Neuronal stem cell (in vitro differentiated cells): Measurements from ENCODE around the gene BMP6.

Experiments used
- DNase-seq: peaks from one replicate; pipeline ENCODE4 v3.0.0-alpha.2; 2013; ENCODE audit warnings: low spot score
- H2AFZ ChIP-seq: one replicate; pipeline ENCODE4 v1.6.1; 2013; ENCODE audit warnings: mild to moderate bottlenecking, low read length, inconsistent platforms
- H2AK5ac ChIP-seq: 2 replicates; pipeline ENCODE4 v1.6.1; 2013; ENCODE audit warnings: low read depth, mild to moderate bottlenecking, inconsistent platforms, low read length, moderate library complexity, mixed read lengths
- H2BK120ac ChIP-seq: 2 replicates; pipeline ENCODE4 v1.6.1; 2013; ENCODE audit warnings: low read depth, mild to moderate bottlenecking, inconsistent platforms, low read length, moderate library complexity, mixed read lengths
- H2BK12ac ChIP-seq: one replicate; pipeline ENCODE4 v1.6.1; 2013; ENCODE audit warnings: low read length, inconsistent platforms
- H2BK15ac ChIP-seq: 2 replicates; pipeline ENCODE4 v1.6.1; 2013; ENCODE audit warnings: mild to moderate bottlenecking, low read length, inconsistent platforms, mixed read lengths
- H2BK5ac ChIP-seq: one replicate; pipeline ENCODE4 v1.6.1; 2013; ENCODE audit warnings: inconsistent platforms, mild to moderate bottlenecking, low read length, moderate library complexity
- H3K14ac ChIP-seq: one replicate; pipeline ENCODE4 v1.6.1; 2013; ENCODE audit warnings: low read length, inconsistent platforms
- H3K18ac ChIP-seq: 2 replicates; pipeline ENCODE4 v1.6.1; 2013; ENCODE audit warnings: low read length, inconsistent platforms
- H3K23ac ChIP-seq: 2 replicates; pipeline ENCODE4 v1.6.1; 2013; ENCODE audit warnings: low read depth, mild to moderate bottlenecking, mixed read lengths, low read length, inconsistent platforms; ENCODE audit not compliant: poor library complexity
- H3K27ac ChIP-seq: replicated peaks from 3 replicates; pipeline ENCODE4 v1.5.1; 2013; ENCODE audit warnings: low read length, inconsistent platforms
- H3K27me3 ChIP-seq, 3 experiments: 2 replicates each; pipeline ENCODE4 v1.6.1; 2013; ENCODE audit warnings: low read length in 3 of 3, mild to moderate bottlenecking in 2 of 3, inconsistent platforms in 1 of 3, low read depth in 1 of 3, mixed read lengths in 1 of 3, moderate library complexity in 1 of 3; ENCODE audit not compliant: control insufficient read depth in 3 of 3, insufficient read depth in 3 of 3
- H3K36me3 ChIP-seq, 2 donors: replicated peaks in 1 of 2; 2 replicates each; pipeline ENCODE4 v1.6.1; 2013; ENCODE audit warnings: low read length in 2 of 2; ENCODE audit not compliant: control insufficient read depth in 2 of 2, insufficient read depth in 2 of 2
- H3K4ac ChIP-seq: 2 replicates; pipeline ENCODE4 v1.6.1; 2013; ENCODE audit warnings: inconsistent platforms, mild to moderate bottlenecking, low read length, moderate library complexity
- H3K4me1 ChIP-seq, 2 donors: 1 replicate in 1 of 2; 2 replicates in 1 of 2; pipeline ENCODE4 v1.6.1; 2013; ENCODE audit warnings: low read length in 2 of 2, low read depth in 1 of 2; ENCODE audit not compliant: control insufficient read depth in 2 of 2, insufficient read depth in 1 of 2
- H3K4me2 ChIP-seq: one replicate; pipeline ENCODE4 v1.6.1; 2013; ENCODE audit warnings: mild to moderate bottlenecking, low read length, inconsistent platforms; ENCODE audit not compliant: insufficient read depth, poor library complexity, severe bottlenecking
- H3K4me3 ChIP-seq, 2 donors: 2 replicates each; pipeline ENCODE4 v1.5.1; 2013; ENCODE audit warnings: low read length in 2 of 2, mild to moderate bottlenecking in 2 of 2, inconsistent platforms in 1 of 2, moderate library complexity in 1 of 2
- H3K79me1 ChIP-seq: one replicate; pipeline ENCODE4 v1.6.1; 2013; ENCODE audit warnings: low read depth, mild to moderate bottlenecking, inconsistent platforms, low read length, moderate library complexity
- H3K9ac ChIP-seq: one replicate; pipeline ENCODE4 v1.6.1; 2013; ENCODE audit warnings: mild to moderate bottlenecking, low read depth, low read length, inconsistent platforms; ENCODE audit not compliant: poor library complexity
- H3K9me3 ChIP-seq, 2 donors: replicated peaks in 1 of 2; 2 replicates each; pipeline versions ENCODE3 to v1.6.1; 2013; ENCODE audit warnings: low read length in 2 of 2, mild to moderate bottlenecking in 2 of 2, inconsistent platforms in 1 of 2, low read depth in 1 of 2, mixed read lengths in 1 of 2, moderate library complexity in 1 of 2; ENCODE audit not compliant: control insufficient read depth in 2 of 2, insufficient read depth in 1 of 2
- H4K8ac ChIP-seq: one replicate; pipeline ENCODE4 v1.6.1; 2013; ENCODE audit warnings: low read depth, mild to moderate bottlenecking, inconsistent platforms, low read length, moderate library complexity
- H4K91ac ChIP-seq: one replicate; pipeline ENCODE4 v1.6.1; 2013; ENCODE audit warnings: low read length, low read depth, mild to moderate bottlenecking, inconsistent platforms; ENCODE audit not compliant: poor library complexity
- WGBS, 2 donors: extraction: QIAGEN DNeasy Blood & Tissue Kit; methylation state at CpG; one replicate each; pipeline ENCODE4 v1.1.7; 2013; ENCODE audit warnings: missing lambda C conversion rate in 2 of 2, mixed read lengths in 1 of 2; ENCODE audit not compliant: insufficient read length in 2 of 2, insufficient replicate concordance in 1 of 2; ENCODE audit errors: extremely low coverage in 2 of 2; 5-methylcytosine and 5-hydroxymethylcytosine counted together

Gene BMP6

GRCh38 chr6:7776509-7776908, 50.6 kb downstream of the BMP6 start:
- H3K27me3 ChIP-seq: peaks cover 0 to 5% (median 0%) of the 10 kb centered on the region in 3 experiments
- no peak overlapping the region for H4K91ac ChIP-seq
- no peak overlapping the region for H2AFZ ChIP-seq
- H2BK5ac ChIP-seq: no peak overlapping the region
- no peak overlapping the region for H3K18ac ChIP-seq
- H2AK5ac ChIP-seq: no peak overlapping the region
- H2BK15ac ChIP-seq: no peak overlapping the region
- no peak overlapping the region for H3K9ac ChIP-seq
- H2BK12ac ChIP-seq: no peak overlapping the region
- H3K79me1 ChIP-seq: no peaks in the 10 kb centered on the region
- H3K27ac ChIP-seq: no peak overlapping the region
- no peak for DNase-seq
- no peaks in the 10 kb centered on the region for H3K9me3 ChIP-seq
- no peak overlapping the region for H3K4me2 ChIP-seq
- no peak overlapping the region for H3K23ac ChIP-seq
- H3K4me3 ChIP-seq: no peak overlapping the region
- no peak overlapping the region for H2BK120ac ChIP-seq
- no peaks in the 10 kb centered on the region for H3K4me1 ChIP-seq
- H3K14ac ChIP-seq: no peak overlapping the region
- no CpG with 5 or more reads among the region's 2 CpGs for WGBS, 2 donors
- H3K36me3 ChIP-seq: no peaks in the 10 kb centered on the region
- no peak overlapping the region for H4K8ac ChIP-seq
- H3K4ac ChIP-seq: no peak overlapping the region

- no peak overlapping the region for H3K23ac ChIP-seq
- H3K79me1 ChIP-seq: no peaks in the 10 kb centered on the region
- no peak overlapping the region for H3K27ac ChIP-seq
- H2AFZ ChIP-seq: no peak overlapping the region
- no peak overlapping the region for H2BK12ac ChIP-seq
- H4K8ac ChIP-seq: no peak overlapping the region
- H2BK120ac ChIP-seq: no peak overlapping the region
- H3K9me3 ChIP-seq: no peaks in the 10 kb centered on the region
- no peak overlapping the region for H3K4me2 ChIP-seq
- H3K18ac ChIP-seq: no peak overlapping the region
- H3K9ac ChIP-seq: no peak overlapping the region
- no peaks in the 10 kb centered on the region for H3K36me3 ChIP-seq
- H4K91ac ChIP-seq: no peak overlapping the region
- no CpG with 5 or more reads among the region's 4 CpGs for WGBS, 2 donors
- no peak overlapping the region for H3K14ac ChIP-seq
- no peaks in the 10 kb centered on the region for H3K4me1 ChIP-seq
- H2AK5ac ChIP-seq: no peak overlapping the region
- H2BK15ac ChIP-seq: no peak overlapping the region
- H3K4ac ChIP-seq: no peak overlapping the region
- no peak overlapping the region for H2BK5ac ChIP-seq
- H3K27me3 ChIP-seq: peaks cover 0 to 4% (median 0%) of the 10 kb centered on the region in 3 experiments
- DNase-seq: no peak
- H3K4me3 ChIP-seq: no peak overlapping the region
Measured at GRCh38 chr6:7777074-7777473, 51.2 kb downstream of the BMP6 start.

- DNase-seq: no peak
- Histone ChIP-seq H4K8ac (no peak overlapping the region), H3K4ac (no peak overlapping the region), H4K91ac (no peak overlapping the region), H3K79me1 (no peaks in the 10 kb centered on the region), H3K36me3 (no peaks in the 10 kb centered on the region), H2BK5ac (no peak overlapping the region), H3K23ac (no peak overlapping the region), H3K9me3 (no peaks in the 10 kb centered on the region), H3K4me2 (no peak overlapping the region), H3K27me3 (peaks cover 0 to 22% (median 0%) of the 10 kb centered on the region in 3 experiments), H2AK5ac (no peak overlapping the region), H3K27ac (no peak overlapping the region), H3K18ac (no peak overlapping the region), H3K9ac (no peak overlapping the region), H2BK12ac (no peak overlapping the region), H2AFZ (no peak overlapping the region), H2BK120ac (no peak overlapping the region), H3K4me1 (no peaks in the 10 kb centered on the region), H2BK15ac (no peak overlapping the region), H3K14ac (no peak overlapping the region), H3K4me3 (no peak overlapping the region)
- no CpG with 5 or more reads among the region's 6 CpGs for WGBS, 2 donors
Measured at GRCh38 chr6:7781240-7781639, 55.3 kb downstream of the BMP6 start.

- Histone ChIP-seq H3K23ac (no peak overlapping the region), H3K9ac (no peak overlapping the region), H3K14ac (no peak overlapping the region), H3K18ac (no peak overlapping the region), H3K4me1 (peaks cover 0 to 1% of the 10 kb centered on the region in 2 donors), H3K4me2 (no peak overlapping the region), H2BK12ac (no peak overlapping the region), H3K79me1 (no peaks in the 10 kb centered on the region), H2AK5ac (no peak overlapping the region), H4K8ac (no peak overlapping the region), H2AFZ (no peak overlapping the region), H2BK120ac (no peak overlapping the region), H3K27ac (no peak overlapping the region), H3K36me3 (no peaks in the 10 kb centered on the region), H4K91ac (no peak overlapping the region), H3K27me3 (peaks cover 0 to 28% (median 0%) of the 10 kb centered on the region in 3 experiments), H2BK15ac (no peak overlapping the region), H3K9me3 (no peaks in the 10 kb centered on the region), H3K4ac (no peak overlapping the region), H2BK5ac (no peak overlapping the region), H3K4me3 (no peak overlapping the region)
- no peak for DNase-seq
- WGBS, 2 donors: no CpG with 5 or more reads among the region's 6 CpGs
Measured at GRCh38 chr6:7784248-7784647, 58.3 kb downstream of the BMP6 start.
